Epithelial cell of prostate (primary cell): ENCODE data around the gene EPS8L1.

ENCODE experiments used
- DNase-seq: peaks from one replicate; pipeline ENCODE4 v3.0.0-alpha.2; 2011; ENCODE audit warnings: low read depth, low spot score
- H3K27ac ChIP-seq: fragments of 450-650 bp; 2 replicates; pipeline ENCODE4 v1.5.1; 2017; ENCODE audit warnings: mild to moderate bottlenecking

The EPS8L1 gene

GRCh38 chr19:55079400-55080038 lies 3.9 kb downstream of the EPS8L1 start:
- H3K27ac ChIP-seq, result peak overlapping the region; percentile 87
- DNase-seq, result no peak

GRCh38 chr19:55080121-55080967 lies 4.7 kb downstream of the EPS8L1 start:
- DNase-seq, result no peak
- H3K27ac ChIP-seq, result peak overlapping the region; percentile 87

DNA sequence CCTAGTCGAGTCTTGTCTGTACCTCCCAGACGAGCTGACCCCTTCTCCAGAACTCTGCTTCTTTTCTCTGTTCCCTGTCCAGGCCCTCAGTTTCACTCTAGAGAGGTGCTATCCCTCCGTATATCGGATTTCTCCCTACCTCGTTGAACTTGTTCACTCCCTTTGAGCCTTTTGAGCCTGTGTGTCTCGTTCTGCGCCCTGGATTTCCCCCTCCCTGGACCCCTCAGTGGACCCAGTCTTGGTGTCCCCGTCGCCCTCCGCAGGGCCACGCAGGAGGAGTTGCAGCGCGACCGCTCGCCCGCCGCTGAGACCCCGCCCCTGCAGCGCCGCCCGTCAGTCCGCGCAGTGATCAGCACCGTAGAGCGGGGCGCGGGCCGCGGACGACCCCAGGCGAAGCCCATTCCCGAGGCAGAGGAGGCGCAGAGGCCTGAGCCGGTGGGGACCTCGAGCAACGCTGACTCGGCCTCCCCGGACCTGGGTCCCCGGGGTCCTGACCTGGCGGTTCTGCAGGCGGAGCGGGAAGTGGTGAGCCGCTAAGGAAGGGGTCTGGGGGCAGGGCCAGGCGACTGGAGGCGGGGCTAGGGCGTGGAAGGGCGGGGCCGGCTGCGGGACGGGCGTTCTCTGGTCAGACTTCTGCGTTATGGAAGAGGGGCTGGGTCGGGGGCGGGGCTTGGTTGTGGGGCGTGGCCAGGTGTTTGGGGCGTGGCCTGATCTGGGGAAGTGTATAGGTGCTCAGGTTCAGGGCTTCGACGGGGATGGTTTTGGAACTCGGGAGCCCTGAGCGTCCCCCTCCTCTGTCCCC lies 5.5 kb downstream of the EPS8L1 start:
- no peak for DNase-seq
- H3K27ac ChIP-seq, result peak overlapping the region; percentile 87

GRCh38 chr19:55081770-55082019 lies 6.0 kb downstream of the EPS8L1 start:
- no peak for DNase-seq
- peak overlapping the region; percentile 87 for H3K27ac ChIP-seq

DNA sequence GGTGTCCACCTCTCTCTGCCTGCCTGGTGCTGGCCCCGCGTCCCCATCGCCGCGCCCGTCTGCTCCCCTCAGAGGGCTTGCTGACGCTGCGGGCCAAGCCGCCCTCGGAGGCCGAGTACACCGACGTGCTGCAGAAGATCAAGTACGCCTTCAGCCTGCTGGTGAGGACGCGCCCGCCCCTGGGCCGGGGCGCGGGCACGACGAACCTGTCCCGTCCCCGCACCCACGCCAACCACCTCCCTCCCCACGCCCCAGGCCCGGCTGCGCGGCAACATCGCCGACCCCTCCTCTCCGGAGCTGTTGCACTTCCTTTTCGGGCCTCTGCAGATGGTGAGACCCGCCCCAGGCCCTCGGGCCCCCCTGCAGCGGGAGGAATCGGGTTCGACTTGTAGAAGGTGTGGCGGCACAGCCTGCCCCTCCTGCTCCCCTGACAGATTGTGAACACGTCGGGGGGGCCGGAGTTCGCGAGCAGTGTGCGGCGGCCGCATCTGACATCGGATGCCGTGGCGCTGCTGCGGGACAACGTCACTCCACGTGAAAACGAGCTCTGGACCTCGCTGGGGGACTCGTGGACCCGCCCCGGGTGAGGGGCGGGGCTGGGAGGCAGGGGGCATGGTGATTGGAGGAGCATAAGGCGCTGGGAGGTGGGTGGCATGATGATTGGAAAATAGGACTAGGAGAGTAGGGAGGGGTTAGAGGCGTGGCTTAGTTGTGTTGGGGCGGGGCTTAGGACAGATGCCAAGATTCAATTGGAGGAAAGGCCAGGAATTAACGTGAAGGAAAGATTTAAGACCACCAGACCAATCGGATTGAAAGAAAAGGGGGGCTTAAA lies 6.6 kb downstream of the EPS8L1 start:
- H3K27ac ChIP-seq, result peak overlapping the region; percentile 87
- no peak for DNase-seq

DNA sequence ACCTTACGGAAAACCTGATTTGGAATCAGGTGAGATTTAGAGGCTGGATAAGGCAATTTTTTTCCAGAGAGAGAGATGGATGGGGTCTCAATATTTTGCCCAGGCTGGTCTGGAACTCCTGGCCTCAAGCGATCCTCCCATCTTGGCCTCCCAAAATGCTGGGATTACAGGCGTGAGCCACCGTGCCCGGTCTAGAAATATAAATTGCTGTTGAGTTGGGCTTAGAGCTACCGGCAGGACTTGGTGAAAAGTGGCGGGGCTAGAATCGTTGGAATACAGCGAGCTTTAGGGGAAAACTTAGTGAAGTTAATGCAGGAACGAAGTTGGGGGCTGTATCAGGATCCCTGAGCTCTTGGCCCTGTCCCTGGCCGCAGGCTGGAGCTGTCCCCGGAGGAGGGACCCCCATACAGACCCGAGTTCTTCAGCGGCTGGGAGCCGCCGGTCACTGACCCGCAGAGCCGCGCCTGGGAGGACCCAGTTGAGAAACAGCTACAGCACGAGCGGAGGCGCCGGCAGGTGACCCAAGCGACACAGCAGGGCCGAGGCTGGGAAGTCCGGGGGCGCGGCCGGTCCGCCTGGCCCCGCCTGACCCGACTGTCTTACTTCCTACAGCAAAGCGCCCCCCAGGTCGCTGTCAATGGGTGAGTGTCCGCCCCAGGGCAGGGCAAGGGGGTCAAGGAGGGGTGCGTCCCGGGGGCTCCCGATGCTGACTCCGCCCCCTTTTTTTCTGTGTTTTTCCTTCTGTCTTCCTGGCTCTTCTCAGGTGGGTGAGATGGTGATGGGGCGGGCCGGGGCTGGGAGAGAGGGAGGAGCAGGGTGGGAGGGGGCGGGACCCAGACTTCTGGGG lies 7.6 kb downstream of the EPS8L1 start:
- no peak overlapping the region for H3K27ac ChIP-seq

DNA sequence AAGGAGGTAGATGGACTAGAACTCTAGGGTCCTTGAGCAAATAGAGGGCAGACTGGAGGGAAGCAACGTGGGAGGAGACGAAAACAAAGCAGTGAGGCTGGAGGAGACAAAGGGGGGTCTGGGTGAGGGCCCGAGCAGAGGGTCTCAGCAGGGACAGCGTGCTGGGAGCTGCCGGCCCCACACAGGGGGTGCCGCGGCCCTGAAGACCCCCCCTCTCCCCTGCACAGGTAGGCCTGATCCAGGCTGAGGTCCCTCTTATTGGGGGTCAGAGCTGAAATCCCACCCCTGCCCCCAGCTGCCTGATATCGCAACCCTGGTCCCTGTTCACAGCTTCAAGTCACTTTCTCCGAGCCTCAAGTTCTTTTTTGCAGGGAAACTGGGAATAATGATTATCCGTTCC lies 8.7 kb downstream of the EPS8L1 start:
- DNase-seq, result no peak
- no peak overlapping the region for H3K27ac ChIP-seq

More for the DNA sequence above, 7.6 kb downstream of the EPS8L1 start:
- DNase-seq, result no peak

- no peak for DNase-seq
- H3K27ac ChIP-seq, result peak overlapping the region; percentile 21
These were observed 10.4 kb downstream of the EPS8L1 start for GRCh38 chr19:55085923-55086715.

- H3K27ac ChIP-seq, result peak overlapping the region; percentile 21
- no peak for DNase-seq
These were observed 11.3 kb downstream of the EPS8L1 start for GRCh38 chr19:55086730-55087541.

GRCh38 chr19:55087542-55087901 lies 11.9 kb downstream of the EPS8L1 start:
- H3K27ac ChIP-seq, result no peak overlapping the region
- no peak for DNase-seq

DNA sequence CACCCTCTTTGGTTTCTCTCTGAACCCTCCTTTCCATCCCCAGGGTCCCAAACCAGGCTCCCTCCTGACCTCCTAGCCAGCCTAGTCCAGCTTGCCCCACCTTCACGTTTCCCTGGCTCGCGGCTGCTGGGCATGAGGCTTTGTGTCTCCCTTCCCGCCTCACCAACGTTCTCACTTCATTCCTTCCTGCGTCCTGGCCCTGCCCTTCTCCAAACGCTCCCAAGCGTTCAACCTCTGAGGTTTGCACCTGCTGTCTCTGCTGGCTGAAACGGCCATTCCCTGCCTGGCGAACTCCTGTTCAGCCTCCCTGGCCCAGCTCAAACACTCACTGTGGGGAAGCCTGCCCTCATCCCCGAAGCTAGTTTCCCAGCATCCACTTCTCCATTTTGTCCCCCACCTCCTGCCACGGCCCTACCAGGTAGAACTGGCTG lies 12.4 kb downstream of the EPS8L1 start:
- no peak for DNase-seq
- H3K27ac ChIP-seq, result peak overlapping the region; percentile 32

GRCh38 chr19:55088543-55089341 lies 13.1 kb downstream of the EPS8L1 start:
- H3K27ac ChIP-seq, result peak overlapping the region; percentile 32
- DNase-seq, result no peak

DNA sequence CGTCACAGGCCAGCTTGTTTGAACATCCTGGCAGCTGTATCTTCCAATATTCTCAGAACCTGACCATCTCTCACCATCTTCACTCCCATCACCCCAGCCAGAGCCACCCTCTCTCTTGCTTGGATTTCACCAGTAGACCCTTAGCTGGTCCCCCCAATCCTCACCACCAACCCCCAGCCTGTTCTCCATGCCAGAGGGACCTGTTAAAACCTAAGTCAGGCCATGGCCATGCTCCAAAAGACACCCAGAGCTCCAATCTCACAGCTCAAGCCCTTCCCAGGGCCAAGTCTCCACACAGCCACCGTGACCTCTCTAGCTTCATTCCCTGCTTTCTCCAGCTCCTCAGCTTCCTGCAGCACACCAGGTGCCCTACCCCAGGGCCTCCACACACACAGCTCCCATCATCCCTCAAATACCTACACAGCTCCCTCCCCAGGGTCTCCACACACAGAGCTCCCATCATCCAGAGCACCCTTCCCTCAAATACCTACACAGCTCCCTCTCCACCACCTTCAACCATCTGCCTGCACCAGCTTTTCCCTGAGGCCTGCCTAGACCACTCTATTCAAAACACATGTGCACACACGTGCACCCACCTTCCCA lies 13.8 kb downstream of the EPS8L1 start:
- H3K27ac ChIP-seq, result no peak overlapping the region
- DNase-seq, result no peak

DNA sequence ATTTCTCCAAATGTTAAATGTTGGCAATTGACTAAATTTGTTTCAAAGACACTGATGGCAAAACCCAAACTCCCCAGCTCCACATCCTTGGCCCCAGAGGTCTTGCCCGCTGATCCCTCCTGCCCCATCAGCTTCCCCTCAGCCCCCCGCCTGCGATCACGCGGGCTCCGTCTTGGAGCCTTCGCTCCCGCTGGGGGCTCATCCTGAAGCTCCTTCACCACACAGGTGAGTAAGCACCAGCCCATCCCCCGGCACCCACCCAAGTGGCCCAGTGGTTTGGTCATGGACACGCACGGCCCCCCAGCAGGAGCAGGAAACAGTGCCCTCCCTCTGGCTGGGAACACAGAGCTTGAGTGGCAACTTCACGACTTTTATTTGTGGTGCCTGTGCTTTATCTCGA lies 14.9 kb downstream of the EPS8L1 start:
- no peak for DNase-seq
- H3K27ac ChIP-seq, result no peak overlapping the region

GRCh38 chr19:55091126-55091910 lies 15.6 kb downstream of the EPS8L1 start:
- no peak overlapping the region for H3K27ac ChIP-seq
- DNase-seq, result no peak

DNA sequence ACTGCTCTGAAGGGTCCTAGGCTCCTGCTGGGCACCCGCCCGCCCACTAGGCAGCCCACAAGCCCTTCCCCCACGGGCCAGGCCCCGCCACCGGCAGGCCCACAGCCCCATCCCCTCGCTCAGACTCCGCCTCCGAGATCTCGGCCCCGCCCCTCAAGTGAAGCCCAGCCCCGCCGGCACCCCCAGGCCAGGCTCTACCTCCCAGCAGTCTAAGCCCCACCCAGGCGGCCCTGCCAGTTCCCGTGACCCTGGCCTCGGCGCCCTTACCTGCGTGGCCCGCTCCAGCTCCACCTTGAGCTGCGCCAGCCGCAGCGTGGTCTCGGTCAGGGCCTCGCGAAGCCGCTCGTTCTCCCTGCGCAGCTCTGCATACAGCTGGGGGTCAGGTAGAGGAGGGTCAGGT lies 16.3 kb downstream of the EPS8L1 start:
- H3K27ac ChIP-seq, result no peak overlapping the region
- no peak for DNase-seq
